GM19351 (cell line): ENCODE data around the gene PAPOLA.

Experiments used
- ATAC-seq: cut with Tn5 transposase; IDR thresholded peaks from one replicate; pipeline ENCODE4 v1.9.1; 2021; ENCODE audit warnings: mild to moderate bottlenecking, moderate library complexity; ENCODE audit not compliant: unreplicated experiment

The PAPOLA gene

DNA sequence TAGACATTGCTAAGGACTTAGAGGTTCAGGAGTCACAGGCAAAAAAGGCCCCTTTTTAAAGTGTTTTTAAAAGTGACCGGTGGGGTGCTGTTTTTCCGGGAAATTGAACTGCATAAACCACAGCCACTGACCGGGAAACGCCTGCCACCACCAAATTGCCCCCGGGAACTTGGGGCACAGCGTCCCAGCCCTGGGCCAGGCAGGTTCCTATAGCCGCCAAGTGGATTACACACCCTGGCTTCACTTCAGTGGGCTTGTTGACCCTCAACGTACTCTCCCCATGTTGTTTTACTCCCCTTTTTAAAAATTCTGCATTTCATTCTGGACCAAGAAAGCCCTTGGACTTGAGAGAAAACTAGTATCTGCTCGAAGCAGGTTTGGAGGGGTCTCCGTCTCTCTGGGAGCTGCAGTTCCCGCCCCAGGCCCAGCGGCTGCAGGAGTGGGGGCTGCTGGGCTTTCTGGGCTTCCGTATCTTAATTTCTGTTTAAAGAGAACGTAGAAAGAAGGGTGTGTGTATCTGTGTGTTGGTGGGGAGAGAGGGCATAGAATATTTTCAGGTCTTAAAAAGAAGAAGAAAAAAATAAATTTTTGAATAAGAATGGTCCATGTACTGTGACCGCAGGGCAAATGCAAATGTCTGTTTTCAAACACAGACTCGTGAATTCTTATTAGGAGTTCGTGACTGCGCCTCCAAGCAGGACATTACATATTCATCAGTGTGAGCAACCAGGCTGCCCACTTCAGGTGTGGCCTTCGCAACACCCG lies 82.9 kb downstream of the PAPOLA start:
- no peak for ATAC-seq

DNA sequence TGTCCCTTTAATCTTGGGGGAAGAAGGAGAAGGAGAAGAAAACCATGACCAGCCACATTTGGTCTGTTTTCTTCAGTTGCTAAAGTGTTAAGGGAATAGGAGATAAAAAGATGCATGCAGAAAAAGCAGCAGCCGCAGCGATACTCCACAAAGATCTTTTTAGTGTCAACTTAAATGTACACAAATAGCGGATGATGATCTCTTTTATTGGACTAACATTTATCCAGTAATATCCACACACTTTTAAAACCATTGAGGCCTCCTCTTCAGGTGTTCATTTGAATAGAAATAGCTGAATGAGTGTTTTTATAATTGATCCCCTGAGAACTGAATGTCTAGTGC lies 83.5 kb downstream of the PAPOLA start:
- no peak for ATAC-seq

DNA sequence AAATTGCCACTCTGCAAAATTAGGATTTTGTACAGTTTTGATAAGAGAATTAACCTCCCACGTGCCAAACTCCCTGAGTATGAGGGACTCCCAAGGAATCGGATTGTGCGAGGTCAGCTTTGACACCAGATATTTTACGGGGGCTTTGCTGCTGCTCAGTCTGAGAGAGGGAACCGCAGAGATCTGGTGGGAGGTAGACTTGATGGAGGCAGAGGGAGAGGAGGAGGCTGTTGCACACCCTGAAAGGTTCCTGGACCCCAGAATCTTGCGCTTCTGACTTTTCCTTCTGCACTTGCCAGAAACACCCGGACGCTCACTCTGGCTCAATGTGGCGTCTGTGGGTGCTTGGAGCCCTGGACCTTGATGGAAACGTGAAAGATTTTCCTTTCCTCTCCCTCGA lies 83.9 kb downstream of the PAPOLA start:
- no peak for ATAC-seq

DNA sequence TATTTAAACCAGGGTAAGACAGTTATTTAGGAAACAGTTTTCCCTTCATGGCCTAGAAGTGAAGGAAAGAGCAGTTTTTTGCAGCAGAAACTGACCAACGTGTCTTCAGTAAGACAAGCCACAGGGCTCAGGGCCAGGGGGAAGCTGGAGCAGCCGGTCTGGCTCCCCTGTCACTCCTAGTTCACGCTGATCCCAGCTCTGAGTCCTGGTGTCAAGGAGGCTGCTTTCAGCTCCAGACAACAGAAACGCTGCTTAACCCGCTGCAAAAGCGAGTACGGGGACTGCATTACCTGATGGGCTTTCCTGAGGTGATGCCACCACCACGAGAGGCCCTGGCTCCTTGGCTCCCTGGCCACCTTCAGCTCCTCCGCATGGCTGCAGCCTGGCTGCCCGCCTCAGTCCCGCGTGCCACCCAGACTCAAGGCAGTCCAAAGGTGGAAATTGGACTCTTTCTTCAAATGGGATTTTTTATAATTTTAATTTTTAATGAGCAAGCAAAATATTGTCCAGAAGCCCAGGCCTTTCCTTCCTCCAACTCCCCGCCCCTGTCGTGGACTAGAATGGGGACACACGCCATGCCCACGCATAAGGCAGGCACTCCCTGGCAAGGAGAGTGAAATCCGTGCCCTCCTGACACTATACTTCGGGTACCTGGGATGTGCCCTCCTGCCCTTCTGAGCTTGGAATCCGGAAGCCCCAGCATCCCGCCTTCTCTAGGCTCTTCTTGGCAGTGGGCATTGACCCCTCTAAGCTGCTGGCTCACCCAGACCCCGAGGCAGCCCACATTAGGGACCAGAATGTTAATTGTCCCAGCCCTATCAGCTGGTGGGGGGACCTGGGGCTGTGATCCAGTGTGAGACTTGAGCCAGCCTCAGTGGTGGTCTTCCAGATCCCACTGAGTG lies 85.0 kb downstream of the PAPOLA start:
- no peak for ATAC-seq

DNA sequence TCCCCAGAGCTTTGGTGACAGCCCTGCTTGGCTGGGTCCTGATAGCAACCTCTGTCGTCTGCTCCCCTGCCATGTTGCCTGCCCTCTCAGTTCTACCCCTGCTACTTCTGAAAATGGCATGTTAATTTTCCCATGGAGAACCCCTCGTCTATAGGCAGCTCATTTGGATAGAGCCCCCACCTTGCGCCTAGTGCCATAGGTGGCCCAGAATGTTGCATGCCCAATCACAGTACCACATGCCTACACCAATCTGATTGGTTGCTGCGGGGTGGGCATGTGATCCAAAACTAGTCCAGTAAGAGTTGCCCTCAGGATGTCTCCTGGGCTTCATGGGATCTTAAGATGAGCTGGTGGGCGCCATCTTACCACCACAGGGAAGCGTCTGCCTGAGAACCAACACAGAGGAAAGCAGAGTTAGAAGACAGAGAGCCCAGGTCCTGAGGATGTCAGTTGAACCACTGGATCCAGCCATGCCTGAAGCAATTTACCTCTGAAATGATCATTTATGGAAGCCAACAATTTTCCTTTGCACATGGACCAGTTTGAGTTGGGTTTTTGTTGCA lies 85.7 kb downstream of the PAPOLA start:
- no peak for ATAC-seq

DNA sequence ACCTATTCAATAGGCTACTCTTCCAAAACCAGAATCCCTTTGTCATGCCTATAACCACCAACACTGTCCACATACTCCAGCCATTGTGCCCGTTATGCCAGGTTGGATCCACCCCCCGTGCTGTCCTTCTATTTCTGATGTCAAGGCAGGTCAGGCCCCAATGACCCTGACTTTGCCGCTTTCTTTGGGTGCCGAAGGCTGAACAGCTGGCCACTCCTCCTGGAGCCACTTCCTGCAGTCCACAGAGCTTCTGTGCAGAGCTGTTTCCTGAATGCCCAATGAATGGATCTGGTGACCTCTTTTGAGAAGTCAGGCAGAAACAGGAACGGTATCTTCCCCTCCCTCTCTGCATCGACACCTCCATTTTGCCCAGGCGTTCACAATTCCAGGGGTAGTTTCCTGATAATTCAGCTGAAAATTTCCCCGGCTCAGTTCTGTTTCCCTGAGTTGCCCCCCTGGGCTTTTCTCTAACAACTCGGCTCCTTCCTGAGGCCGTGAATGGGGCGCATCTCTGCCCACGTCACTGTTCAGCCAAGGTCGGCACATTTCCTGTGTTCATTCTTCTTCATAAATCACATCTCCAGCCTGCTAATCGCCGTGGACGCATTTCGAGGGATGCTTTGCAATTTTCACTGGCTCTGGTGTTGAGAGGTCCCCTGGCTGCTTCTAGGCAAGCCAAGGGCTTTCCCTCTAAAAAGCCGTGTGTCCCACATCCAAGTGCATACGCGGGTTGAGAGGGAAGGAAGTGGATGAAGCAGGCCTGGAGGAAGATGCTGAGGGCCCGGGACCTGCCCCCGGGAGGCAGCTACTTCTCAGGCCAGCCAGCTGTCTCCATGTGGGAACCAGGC lies 86.5 kb downstream of the PAPOLA start:
- no peak for ATAC-seq

DNA sequence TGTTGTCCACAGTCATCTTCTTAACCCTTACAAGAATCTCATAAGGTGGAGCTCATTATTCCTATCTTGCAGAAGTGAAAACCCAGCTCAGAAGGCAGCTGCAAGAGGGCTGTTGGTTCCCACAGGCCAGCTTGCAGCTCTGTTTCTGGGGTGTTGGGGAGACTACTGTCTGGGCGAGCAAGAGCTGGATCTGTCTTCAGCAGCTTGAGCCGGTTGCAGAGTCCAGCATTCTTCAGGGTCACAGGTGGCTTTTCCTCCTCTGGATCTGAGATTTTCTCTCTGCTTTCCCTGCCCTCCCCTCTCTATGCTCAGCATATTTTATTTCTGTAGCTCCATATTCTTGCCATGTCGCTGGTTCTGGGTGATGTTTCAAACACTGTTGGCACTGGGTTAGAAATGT lies 87.4 kb downstream of the PAPOLA start:
- no peak for ATAC-seq

DNA sequence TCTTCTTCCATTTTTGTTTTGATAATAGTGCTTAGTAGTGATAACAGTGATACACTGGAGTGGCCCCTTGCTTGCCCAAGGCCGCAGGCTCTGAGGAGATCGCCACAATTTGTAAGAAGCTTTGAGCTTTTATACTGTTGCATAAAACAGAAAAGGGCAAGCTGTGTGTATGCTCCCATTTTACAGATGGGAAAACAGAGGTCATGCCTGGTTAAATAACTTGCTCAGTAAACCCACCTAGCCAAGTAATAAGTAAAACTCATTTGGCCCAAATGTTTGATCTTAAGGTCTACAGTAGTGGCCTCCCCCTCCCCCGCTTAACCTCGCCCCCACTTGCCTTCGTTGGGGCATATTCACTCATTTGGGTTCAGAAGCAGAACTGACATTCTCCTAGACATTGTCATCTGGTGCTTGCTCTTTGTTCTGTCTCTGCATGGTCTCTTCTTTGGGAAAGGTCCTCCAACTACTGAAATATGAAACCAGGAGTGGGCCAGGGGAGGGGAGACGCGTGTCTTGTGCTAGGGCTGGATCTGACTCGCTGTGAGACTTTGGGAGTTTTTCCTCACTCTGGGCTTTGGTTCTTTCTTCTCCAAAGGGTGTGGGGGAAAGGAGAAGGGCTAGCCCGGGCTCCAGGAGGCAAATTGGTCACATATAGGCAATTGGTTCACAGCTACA lies 88.1 kb downstream of the PAPOLA start:
- ATAC-seq, result no peak

DNA sequence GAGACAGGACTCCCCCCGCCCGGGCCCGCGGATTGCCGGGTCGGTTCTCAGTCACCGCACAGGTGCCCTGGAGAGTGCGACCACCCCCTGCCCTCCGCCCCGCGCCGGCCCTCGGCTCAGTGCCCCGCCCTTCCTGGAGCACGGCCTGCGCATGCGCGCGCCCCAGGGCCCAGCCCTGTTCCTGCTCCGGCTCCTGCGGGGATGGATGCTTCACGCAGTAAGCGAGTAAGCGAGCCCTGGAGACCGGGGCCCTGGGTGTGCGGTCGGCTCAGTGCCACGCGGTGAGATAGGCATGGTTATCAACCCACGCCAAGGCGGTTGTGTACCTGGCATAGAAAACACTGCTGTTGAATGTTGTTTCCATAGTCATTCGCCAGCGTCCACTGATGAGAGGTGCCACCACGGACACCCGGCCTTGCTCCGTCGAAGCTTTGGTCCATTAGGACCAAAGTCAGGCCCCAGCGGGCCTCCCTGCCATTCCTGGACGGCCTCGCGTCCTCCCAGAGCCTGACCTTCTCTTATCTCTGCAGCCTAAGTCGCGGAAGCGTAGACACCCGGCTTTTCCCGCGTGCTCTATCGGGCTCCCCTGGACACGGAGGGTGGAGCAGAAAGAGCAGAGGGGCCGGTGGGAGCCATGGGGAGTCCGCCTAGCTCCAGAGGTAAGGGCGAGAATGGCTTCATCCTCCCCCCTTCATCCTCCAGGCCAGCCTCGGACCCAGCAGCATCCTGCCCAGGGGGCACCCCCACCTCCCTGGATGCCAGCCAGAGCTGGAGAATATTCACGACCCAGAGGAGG lies 90.6 kb downstream of the PAPOLA start:
- ATAC-seq, result peak; percentile 85

DNA sequence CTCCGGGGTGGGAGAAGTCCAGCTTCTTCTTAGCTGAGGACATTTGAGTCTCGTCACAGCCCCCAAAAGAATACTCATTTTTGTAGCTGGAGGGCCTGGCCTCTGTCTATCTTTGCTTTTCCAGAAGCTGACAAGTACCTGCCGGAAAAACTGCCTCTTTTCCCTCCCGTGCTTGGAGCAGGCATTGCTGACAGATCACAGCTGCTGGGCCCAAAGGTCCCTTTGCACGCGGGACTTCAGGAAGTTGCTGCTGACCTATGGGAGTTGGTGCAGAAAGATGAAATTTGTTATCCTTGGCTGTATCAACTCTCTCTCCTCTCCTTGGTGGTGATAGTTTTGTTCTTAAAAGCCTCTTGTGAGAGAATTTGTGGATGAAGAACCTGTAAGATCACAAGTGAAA lies 92.8 kb downstream of the PAPOLA start:
- ATAC-seq, result no peak

DNA sequence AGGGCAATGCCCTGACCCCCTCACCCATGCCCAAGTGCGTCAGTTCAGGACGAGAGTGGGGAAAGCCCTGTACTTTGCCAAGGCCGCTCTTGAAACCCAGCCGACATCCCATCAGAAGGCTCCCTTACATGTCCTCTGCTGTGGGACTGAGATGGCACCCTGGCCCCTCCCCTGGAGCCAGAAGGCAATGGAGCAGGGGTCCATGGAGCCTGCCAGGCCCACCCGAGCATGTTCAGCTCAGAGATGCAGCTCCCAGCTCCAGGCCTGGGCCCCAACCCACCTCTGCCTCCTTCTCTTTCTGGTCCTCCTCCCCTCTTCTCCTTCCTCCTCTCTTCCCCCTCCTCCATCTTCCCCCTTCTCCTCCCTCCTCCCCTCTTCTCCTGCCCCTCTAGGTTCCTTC lies 95.5 kb downstream of the PAPOLA start:
- no peak for ATAC-seq

DNA sequence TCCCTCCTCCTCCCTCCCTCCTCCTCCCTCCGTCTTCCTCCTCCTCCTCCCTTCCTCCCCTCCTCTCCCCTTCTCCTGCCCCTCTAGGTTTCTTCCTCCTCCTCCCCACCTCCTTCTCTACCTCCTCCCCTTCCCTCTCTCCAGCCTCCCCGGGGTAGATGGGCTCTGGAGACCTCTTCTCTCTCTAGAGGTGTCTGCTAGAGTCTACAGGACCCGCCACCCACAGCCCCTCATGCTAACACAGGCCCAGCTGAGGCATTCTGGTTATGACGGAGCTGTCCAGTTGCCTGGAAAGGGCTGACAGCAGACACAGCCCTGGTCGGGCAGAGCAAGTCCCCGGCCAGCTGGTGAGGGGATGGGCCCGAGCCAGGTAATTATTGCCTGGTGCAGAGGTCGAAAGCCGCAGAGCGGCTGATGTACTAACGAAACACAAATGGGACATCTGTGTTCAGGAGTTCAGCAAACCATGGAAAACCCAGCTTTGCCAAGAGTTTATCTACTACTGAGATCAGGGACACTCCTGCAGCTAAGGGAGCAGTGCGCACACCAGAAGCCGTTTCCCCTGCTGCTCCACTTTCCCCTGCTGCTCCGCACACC lies 96.2 kb downstream of the PAPOLA start:
- no peak for ATAC-seq

DNA sequence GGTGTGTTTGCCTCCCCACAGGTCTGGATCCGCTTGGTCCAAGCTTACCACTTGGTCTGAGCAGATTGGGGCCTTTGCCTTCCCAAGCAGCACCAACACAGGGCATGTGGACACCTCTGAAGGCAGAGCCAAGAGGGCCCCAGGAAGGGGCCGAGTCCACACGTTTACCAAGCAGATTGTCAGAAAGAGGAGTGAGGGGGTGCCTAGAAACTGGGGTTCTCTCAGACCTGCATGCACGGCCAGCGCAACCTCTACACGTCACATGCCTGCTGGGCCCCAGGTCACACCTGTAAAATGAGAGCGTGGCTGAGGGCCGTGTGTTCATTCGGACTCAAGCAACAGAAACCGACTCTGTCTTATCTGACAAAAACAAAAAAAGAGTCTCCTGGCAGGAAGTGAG lies 96.9 kb downstream of the PAPOLA start:
- no peak for ATAC-seq

DNA sequence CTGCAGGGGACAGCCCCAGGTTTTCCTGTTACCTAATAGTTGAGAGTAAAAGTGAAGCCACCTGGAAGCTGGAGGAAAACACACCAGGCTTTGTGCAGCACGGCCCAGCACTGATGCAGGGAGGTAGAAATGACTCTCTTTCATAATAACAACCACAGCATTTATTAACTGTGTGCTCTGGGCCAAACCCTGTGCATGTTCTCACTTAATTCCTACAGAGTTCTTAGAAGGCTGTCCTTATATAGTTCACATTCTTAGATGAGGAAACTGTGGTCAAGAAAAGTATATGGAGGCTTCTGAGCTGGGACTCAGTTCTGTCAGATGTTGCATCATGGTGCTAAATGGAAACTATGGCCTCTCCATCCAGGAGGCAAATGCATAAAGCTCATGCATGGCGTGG lies 100.0 kb downstream of the PAPOLA start:
- ATAC-seq, result no peak

DNA sequence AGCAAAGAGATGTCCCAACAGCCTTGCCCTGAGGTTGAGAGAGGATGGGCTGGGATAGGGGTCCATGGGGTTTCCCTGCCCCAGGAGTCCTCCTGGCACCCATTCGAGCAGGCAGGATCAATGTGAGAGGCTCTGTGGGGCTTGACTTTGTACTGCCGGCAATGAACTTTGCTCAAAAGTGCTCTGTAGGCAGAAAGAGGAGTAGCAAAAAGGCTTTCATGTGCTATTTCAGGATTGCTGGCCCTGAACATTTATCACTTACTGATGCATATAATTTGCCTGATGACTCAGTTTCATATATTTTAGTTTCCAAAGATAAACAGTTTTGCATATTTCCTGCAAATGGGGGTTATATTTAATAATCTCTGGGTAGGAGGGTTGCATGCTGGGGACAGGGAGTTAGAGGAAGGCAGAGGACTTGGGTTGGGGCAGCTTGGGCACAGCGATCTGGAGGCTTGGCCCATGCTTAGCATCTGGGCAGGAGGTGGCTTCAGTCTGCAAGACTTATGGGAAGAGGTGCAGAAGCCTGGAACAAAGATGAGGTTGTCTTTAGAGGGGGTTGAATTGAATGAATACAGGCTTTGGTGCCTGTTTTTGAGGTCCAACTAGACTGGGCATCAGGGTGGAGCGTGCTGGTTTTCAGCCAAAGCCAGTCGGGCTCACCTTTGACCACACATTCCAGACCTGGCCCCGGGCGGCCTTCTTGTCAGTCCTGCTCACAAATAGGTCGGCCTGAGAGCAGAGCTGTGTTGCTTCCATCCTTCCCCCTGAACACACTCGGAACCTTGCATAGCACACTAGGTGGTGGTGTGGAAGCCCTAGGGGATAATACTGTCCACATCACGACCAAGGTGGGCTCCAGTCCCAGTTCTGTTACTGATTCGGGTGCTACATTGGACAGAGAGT lies 101.4 kb downstream of the PAPOLA start:
- peak; percentile 38 for ATAC-seq

DNA sequence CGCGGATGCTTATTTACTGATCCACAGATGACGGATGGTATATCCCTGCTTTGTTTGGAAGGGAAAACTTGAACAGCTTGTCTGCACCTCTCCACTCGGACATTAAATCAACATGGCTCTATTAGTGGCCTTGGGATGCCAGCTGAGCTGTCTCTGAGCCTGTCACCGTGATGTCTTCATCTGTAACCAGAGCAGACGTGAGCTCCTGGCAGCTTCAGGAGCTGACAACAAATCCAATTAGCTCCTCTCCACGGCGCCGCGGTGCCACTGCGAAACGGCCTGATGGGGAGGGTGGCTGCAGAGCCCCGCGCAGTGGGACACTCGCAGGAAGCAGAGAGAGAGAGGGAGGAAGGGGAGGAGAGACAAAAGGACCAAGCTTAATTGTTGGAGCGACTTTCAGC lies 112.3 kb downstream of the PAPOLA start:
- no peak for ATAC-seq

DNA sequence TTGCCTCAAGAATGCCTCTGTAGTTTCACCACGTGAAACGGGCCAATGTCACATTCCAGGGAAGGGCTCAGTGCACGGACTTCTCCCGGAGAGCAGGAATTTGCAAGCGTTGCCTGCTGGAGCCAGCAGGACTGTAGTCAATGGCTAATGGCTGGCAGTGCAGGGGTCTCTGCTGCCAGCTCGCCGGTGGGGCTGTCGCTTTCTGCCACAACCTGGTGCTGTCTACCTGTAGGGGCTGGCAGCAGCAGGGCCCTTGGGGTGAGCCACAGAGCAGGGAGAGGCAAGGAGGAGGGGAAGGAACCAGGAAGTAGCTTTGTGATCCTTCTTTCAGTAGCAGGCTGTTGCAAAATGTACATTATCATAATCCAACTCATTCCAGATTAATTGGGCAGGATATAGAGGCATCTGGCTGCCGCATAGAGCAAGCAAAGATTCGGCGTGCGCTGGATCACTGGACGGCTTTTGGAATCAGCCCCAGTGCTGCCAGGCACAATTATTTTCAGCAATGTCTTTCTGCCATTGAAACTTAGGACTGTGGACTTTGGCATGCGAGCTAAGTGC lies 114.1 kb downstream of the PAPOLA start:
- ATAC-seq, result no peak
